GM20431 (cell line): ENCODE data around the gene LRWD1.

Experiments
- in situ Hi-C: fragments of 300-500 bp; cut with MseI, MboI; formaldehyde crosslinking; loops from one replicate; pipeline ENCODE4 v1.15.0; 2020; ENCODE audit warnings: low sequenced_read_pairs; ENCODE audit not compliant: unreplicated experiment

The LRWD1 gene

DNA sequence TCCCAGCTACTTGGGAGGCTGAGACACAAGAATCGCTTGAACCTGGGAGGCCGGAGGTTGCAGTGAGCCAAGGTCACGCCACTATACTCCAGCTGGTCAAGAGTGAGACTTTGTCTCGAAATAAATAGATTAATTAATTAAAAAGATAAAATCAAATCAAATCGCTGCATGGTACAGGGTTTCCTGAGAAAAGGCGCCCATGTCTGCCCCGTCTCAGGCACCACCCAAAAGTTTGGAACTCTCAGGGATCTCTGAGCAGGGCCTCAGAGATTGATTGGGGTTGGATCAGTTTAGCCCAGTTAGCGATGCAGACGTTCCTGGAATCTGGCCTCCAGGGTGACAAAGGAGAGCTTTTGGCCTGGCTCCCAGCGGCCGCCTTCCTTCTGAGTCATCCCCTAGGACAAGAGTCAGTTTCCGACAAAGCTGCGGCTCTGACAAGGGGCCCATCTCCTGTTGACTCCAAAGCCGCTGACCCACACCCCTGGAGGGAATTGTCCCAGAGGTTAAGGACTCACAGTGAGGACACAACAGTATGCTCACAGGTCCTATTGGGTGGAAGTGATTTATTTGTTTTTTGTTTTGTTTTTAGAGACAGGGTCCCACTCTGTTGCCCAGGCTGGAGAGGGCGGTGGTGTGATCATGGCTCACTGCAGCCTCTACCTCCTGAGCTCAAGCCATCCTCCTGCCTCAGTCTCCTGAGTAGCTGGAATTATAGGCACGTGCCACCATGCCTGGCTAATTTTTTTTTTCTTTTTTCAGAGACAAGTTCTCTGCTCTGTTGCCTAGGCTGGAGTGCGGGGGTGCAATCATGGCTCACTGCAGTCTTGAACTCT is 24.6 kb upstream of the LRWD1 start:
- in situ Hi-C loops: no loop called here

- in situ Hi-C loops: no loop called here
Measured at GRCh38 chr7:102444961-102445673, 19.7 kb upstream of the LRWD1 start.

GRCh38 chr7:102445674-102446071 is 19.1 kb upstream of the LRWD1 start:
- in situ Hi-C loops: no loop called here

DNA sequence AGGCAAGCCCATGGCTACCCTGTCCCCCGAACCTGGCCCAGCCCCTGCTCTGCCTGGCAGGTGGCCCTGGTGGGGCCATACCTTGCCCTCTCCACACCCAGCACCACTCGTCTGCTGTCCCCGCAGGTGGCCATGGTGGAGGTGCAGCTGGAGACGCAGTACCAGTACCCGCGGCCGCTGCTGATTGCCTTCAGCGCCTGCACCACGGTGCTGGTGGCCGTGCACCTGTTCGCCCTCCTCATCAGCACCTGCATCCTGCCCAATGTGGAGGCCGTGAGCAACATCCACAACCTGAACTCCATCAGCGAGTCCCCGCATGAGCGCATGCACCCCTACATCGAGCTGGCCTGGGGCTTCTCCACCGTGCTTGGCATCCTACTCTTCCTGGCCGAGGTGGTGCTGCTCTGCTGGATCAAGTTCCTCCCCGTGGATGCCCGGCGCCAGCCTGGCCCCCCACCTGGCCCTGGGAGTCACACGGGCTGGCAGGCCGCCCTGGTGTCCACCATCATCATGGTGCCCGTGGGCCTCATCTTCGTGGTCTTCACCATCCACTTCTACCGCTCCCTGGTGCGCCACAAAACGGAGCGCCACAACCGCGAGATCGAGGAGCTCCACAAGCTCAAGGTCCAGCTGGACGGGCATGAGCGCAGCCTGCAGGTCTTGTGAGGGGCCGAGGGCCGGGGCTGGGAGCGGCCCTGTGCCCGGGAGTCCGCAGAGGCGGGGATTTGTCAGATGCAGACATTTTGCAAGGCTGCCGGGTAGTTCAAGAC is 18.2 kb upstream of the LRWD1 start:
- in situ Hi-C loops: no loop called here

DNA sequence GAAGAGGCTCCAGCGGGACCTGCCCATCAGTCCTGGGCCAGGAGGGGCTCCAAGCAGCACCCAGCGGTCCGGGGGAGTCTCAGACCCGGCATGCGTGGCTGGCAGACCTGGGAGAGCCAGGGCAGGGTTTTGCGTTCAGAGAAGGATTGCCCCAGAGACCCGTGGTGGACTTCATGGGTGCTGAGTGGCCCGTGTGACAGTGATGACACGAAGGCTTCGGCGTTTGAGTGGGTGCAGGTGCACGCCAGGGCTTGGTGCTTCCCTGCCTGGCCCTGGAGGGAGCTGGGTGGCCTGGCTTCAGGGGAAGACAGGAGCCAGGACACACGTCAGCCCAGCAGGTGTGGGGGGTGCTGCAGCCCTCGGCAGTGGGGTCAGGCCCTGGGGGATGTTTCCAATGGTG is 17.5 kb upstream of the LRWD1 start:
- in situ Hi-C loops: no loop called here

DNA sequence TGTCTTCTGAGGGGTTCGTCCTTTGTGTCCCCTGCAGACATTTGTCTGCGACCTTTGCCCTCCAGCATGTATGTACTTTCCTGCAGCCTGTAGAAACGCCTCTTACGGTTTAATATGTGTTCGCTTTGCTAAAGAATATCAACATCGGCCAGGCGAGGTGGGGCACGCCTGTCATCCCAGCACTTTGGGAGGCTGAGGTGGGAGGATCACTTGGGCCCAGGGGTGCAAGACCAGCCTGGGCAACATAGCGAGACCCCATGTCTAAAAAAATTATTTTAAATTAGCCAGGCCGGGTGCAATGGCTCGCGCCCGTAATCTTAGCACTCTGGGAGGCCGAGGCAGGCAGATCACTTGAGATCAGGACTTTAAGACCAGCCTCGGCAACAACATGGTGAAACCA is 15.6 kb upstream of the LRWD1 start:
- in situ Hi-C loops: no loop called here

DNA sequence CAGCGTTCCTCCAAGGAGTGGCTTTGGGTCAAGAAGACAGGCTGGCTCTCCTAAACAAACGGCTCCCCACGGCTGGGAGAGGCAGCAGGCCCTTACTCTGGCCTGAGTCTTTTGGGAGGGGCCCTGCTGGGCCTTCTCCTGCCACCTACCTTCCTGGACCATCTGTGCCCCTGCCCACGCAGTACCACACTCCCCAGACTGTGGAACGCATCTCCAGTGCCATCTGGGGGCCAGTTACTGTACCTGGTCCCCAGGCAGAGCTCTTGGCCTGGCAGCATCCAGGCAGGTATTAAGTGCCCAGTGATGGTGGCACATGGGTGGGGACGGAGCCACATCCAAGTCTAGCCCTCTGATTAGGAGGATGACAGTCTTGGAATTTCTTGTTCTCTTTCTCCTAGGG is 14.5 kb upstream of the LRWD1 start:
- in situ Hi-C loops: loop anchor here (5.0 kb wide), 1 partner anchor 43 kb away; no protein-coding TSS in a partner anchor

DNA sequence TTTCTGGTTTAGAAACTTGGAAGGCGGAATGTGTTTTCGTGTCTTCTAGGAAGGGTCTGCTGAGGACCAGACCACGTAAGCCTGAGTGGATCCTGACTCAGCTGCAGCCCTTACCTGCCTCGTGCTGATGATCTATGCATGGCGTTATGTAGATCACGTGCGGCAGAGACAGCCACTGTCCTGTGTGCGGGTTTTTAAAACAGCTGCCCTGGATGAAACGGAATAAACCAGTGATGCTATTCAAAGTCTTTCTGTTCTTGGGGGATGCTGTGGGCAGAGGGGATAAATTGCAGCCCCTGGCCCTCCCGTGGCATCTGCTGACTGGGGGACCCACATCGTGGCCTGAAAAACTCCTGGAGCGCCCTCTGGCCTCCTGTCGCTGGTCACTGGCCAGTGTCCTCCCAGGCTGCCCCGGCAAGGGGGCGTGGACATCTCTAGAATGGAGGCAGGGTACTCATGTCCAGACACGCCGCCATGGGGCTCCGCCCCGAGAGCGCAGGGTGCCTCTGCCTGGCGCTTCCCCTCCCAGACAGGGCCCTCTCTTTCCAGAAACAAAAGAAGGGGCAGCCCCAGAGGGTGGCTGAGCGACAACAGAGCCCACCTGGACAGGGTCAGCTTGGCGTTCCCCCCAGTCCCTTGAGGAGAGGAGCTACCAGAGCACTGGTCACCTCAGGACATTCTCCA is 13.3 kb upstream of the LRWD1 start:
- in situ Hi-C loops: loop anchor here (5.0 kb wide), 1 partner anchor 44 kb away; no protein-coding TSS in a partner anchor

DNA sequence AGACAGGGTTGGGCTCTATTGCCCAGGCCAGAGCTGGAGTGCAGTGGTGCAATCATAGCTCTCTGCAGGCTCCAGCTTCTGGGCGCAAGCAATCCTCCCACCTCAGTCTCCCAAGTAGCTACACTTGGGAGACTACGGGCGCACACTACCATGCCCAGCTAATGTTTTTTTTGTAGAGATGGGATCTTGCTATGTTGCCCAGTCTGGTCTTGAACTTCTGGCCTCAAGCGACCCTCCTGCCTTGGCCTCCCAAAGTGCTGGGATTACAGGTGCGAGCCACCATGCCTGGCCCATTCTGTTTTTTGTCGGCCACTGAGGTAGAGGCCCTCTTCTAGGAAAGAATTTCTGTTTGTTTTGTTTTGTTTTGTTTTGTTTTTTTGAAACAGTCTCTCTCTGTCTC is 12.3 kb upstream of the LRWD1 start:
- in situ Hi-C loops: loop anchor here (5.0 kb wide), 1 partner anchor 45 kb away; no protein-coding TSS in a partner anchor

- in situ Hi-C loops: loop anchor here (5.0 kb wide), 1 partner anchor 46 kb away; no protein-coding TSS in a partner anchor
Measured at GRCh38 chr7:102453319-102453718, 11.5 kb upstream of the LRWD1 start.

DNA sequence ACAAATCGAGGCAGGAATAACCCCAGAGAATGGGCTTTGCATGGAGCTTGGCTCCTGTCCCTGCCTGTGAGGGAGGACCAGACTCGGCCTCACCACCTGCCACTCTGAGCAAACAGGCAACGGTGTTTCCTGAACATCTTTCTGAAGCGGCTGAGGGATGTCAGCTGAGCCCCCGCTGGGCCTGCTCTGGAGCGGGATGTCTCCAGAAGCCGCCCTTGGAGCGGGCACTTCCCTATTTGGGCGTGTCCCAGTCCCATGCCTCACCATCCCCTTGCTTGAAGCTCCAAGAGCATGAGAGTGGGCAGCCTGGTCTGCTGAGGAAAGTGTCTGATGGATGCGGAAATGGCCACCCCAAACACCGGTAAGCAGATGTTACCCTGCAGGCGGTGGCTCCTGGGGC is 10.3 kb upstream of the LRWD1 start:
- in situ Hi-C loops: loop anchor here (5.0 kb wide), 1 partner anchor 47 kb away; no protein-coding TSS in a partner anchor

DNA sequence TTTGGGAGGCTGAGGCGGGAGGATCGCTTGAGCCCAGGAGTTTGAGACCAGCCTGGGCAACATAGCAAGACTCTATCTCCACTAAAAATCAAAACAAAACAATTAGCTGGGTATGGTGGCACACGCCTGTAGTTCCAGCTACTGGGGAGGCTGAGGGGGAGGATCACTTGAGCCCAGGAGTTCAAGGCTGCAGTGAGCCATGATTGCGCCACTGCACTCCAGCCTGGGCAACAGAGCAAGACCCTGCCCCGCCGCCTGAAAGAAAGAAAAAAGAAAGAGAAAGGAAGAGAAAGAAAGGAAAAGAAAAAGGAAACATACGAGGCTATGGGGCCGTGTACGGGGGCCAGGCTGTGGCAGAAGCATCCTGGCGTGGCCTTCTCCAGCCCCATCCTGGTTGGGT is 9.9 kb upstream of the LRWD1 start:
- in situ Hi-C loops: loop anchor here (5.0 kb wide), 1 partner anchor 48 kb away; no protein-coding TSS in a partner anchor

- in situ Hi-C loops: no loop called here
Measured at GRCh38 chr7:102455596-102455995, 9.2 kb upstream of the LRWD1 start.

- in situ Hi-C loops: no loop called here
Measured at GRCh38 chr7:102456327-102456726, 8.5 kb upstream of the LRWD1 start.

DNA sequence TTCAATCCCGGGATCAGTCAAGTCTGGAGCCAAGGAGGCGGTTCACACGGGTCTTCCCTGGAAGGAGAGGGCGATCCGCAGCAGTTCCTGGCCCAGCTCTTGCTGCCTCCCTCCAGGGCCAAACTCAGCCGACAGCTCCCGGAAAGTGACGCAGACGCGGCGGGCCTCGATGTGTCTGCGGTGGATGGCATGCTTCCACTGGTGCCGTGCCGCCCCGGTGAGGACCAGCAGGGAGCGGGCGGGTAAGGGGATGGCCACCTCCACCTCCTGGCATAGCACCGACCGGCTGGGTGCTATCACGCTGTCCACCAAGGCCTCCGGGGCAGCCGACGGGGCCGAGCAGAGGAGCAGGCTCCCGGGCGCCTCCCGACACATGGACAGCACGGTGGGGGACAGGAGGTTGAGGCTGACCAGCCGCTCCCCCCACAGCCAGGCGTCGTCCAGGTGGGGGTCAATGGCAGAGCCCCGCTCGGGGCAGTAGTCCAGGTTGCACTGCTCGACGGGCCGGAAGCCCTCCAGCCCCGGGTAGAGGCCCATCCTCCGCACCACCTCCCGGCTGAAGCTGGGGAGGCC is 7.3 kb upstream of the LRWD1 start:
- in situ Hi-C loops: no loop called here

- in situ Hi-C loops: no loop called here
Measured at GRCh38 chr7:102459221-102459844, 5.5 kb upstream of the LRWD1 start.

DNA sequence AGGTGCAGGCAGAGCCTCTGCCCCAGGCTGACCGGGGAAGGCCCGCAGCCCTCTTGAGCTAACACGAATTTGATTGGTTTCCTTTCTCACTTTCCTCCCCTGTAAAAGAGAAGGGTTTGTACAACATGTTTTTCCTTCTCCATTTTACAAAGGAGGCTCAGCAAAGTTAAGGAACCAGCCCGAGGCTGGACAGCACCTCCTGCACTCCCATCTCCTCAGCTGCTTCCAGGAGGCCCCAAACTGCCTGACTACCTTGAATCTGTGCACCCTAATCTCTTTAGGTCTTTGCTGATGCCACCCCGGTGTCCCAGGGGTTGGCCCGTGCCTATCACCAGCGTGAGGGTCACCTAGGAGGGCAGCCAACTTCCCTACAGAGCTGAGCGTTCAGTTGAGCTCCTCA is 4.3 kb upstream of the LRWD1 start:
- in situ Hi-C loops: no loop called here

GRCh38 chr7:102463841-102464576 is 775 bp upstream of the LRWD1 start:
- in situ Hi-C loops: no loop called here
